K562 (cell line): Measurements from ENCODE around the gene APOB. TPM values are rescaled to one million over a fixed set of nuclear protein-coding genes. Genes with fewer than 3 reads are reported as not detected.

ENCODE experiments used
- ATAC-seq: fragments of 200-7000 bp; cut with Tn5 transposase; 3 replicates; pipeline ENCODE4 v1.9.1; 2020; ENCODE audit warnings: moderate library complexity
- BruUV-seq: library from RNA; stranded (reverse); fragments of 400-500 nt; replicated peaks from 2 replicates; lab custom pipeline; 2021; lab: Mats Ljungman, UMichigan
- CTCF ChIA-PET: fragments of 300-600 bp; formaldehyde crosslinking; extraction: SDS; loops from one replicate; lab custom pipeline; 2021; ENCODE audit warnings: low intra/inter-chr PET ratio; lab: Yijun Ruan, JAX
- POLR2A ChIA-PET: fragments of 300-600, 350-650 bp; sonication (Branson Sonifier 250); formaldehyde crosslinking; extraction: SDS; loops from one replicate; lab custom pipeline; 2021; ENCODE audit warnings: antibody characterized with exemption, inconsistent platforms; lab: Yijun Ruan, JAX
- DNase-seq, 4 experiments: peaks; one replicate each; pipeline versions ENCODE4 v3.0.0 to v3.0.0-alpha.2; 2011 to 2018; ENCODE audit warnings: low spot score in 3 of 4, mixed read lengths in 3 of 4; ENCODE audit errors: extremely low read depth in 1 of 4
- FAIRE-seq: peaks from 2 replicates; lab custom pipeline; 2011; peaks lifted over from hg19 to GRCh38; lab: Jason Lieb, UNC
- H2AFZ ChIP-seq: 2 replicates; pipeline ENCODE4 v1.6.0; 2011; ENCODE audit warnings: low read depth, low read length, control low read depth, inconsistent platforms
- H3K27ac ChIP-seq: fragments of 200-600 bp; 3 replicates; pipeline ENCODE4 v1.8.0; 2011; ENCODE audit warnings: low read depth, mild to moderate bottlenecking, control low read depth, inconsistent platforms, low read length, moderate library complexity, mixed read lengths; ENCODE audit errors: extremely low read depth
- H3K27me3 ChIP-seq, 2 experiments: fragments of 300-600 bp in 1 of 2; 2 replicates in 1 of 2; 3 replicates in 1 of 2; pipeline versions ENCODE4 v1.6.0 to v1.8.0; 2011; ENCODE audit warnings: inconsistent platforms in 2 of 2, low read length in 2 of 2, mild to moderate bottlenecking in 1 of 2, mixed read lengths in 1 of 2, moderate library complexity in 1 of 2; ENCODE audit not compliant: control insufficient read depth in 2 of 2, insufficient read depth in 2 of 2
- H3K36me3 ChIP-seq: fragments of 300-600 bp; 3 replicates; pipeline ENCODE4 v1.8.0; 2011; ENCODE audit warnings: mild to moderate bottlenecking, low read length, inconsistent platforms; ENCODE audit not compliant: control insufficient read depth, insufficient read depth
- H3K4me1 ChIP-seq, 2 experiments: fragments of 200-600 bp in 1 of 2; replicated peaks in 1 of 2; 2 replicates in 1 of 2; 3 replicates in 1 of 2; pipeline versions ENCODE4 v1.5.1 to v1.8.0; 2011; ENCODE audit warnings: inconsistent platforms in 2 of 2, low read length in 2 of 2, mild to moderate bottlenecking in 1 of 2, mixed read lengths in 1 of 2, moderate library complexity in 1 of 2; ENCODE audit not compliant: control insufficient read depth in 2 of 2, insufficient read depth in 2 of 2
- H3K4me2 ChIP-seq: 2 replicates; pipeline ENCODE4 v1.6.1; 2011; ENCODE audit warnings: low read length, control low read depth, inconsistent platforms, mixed read lengths; ENCODE audit not compliant: insufficient read depth
- H3K4me3 ChIP-seq: fragments of 200-600 bp; sonication (generic), shearing (Covaris generic); 2 replicates; pipeline ENCODE4 v1.5.1; 2016; ENCODE audit warnings: control low read depth, inconsistent platforms
- H3K79me2 ChIP-seq: fragments of 200-600 bp; 3 replicates; pipeline ENCODE4 v1.8.0; 2011; ENCODE audit warnings: low read length, inconsistent platforms; ENCODE audit not compliant: control insufficient read depth, insufficient read depth
- H3K9ac ChIP-seq, 2 experiments: 2 replicates each; pipeline versions ENCODE4 v1.6.0 to v1.6.1; 2011; ENCODE audit warnings: low read depth in 2 of 2, low read length in 2 of 2, control low read depth in 1 of 2, inconsistent platforms in 1 of 2, mild to moderate bottlenecking in 1 of 2, mixed read lengths in 1 of 2; ENCODE audit not compliant: insufficient read depth in 1 of 2
- H3K9me1 ChIP-seq: one replicate; pipeline ENCODE4 v1.6.0; 2011; ENCODE audit warnings: inconsistent platforms, mild to moderate bottlenecking, low read length, moderate library complexity; ENCODE audit not compliant: control insufficient read depth, insufficient read depth
- H3K9me3 ChIP-seq: replicated peaks from 2 replicates; pipeline ENCODE4 v1.5.1; 2011; ENCODE audit warnings: low read depth, low read length, inconsistent platforms; ENCODE audit not compliant: control insufficient read depth, insufficient read depth
- H4K20me1 ChIP-seq: replicated peaks from 2 replicates; pipeline ENCODE4 v1.6.1; 2011; ENCODE audit warnings: low read length, inconsistent platforms, mixed read lengths; ENCODE audit not compliant: control insufficient read depth, insufficient read depth
- KAT8 ChIP-seq: fragments of 450-650 bp; IDR thresholded peaks from 2 replicates; pipeline ENCODE4 v1.6.1; 2016; ENCODE audit warnings: low read depth, mild to moderate bottlenecking
- KDM2B ChIP-seq: fragments of 250-450 bp; sonication (Bioruptor Pico); IDR thresholded peaks from 2 replicates; pipeline ENCODE4 v1.8.0; 2021; ENCODE audit warnings: mild to moderate bottlenecking, moderate library complexity
- MEIS2 ChIP-seq: fragments of 450-650 bp; IDR thresholded peaks from 2 replicates; pipeline ENCODE4 v1.6.1; 2014; ENCODE audit warnings: mild to moderate bottlenecking; ENCODE audit not compliant: partially characterized antibody
- NFIC ChIP-seq: fragments of 450-650 bp; IDR thresholded peaks from 2 replicates; pipeline ENCODE4 v1.6.1; 2017; ENCODE audit warnings: mild to moderate bottlenecking, inconsistent platforms
- STAT5A ChIP-seq: IDR thresholded peaks from 2 replicates; pipeline ENCODE4 v1.6.1; 2012; ENCODE audit warnings: low read length, inconsistent platforms, borderline replicate concordance
- WGBS: fragments of 100-300 bp; shearing (Covaris generic); methylation state at CpG from one replicate; pipeline ENCODE4 v1.1.6; 2016; ENCODE audit warnings: low coverage, mixed read lengths; ENCODE audit not compliant: insufficient coverage; ENCODE audit errors: missing lambda C conversion rate; 5-methylcytosine and 5-hydroxymethylcytosine counted together
- in situ Hi-C: fragments of 300-500 bp; cut with MboI; formaldehyde crosslinking; loops from 4 replicates; pipeline ENCODE4 v1.15.0; 2018; ENCODE audit warnings: inconsistent platforms, mixed read lengths
- intact Hi-C: fragments of 100-400 bp; cut with micrococcal nuclease; formaldehyde crosslinking; loops from 2 replicates; pipeline ENCODE4 v1.14.2; 2022
- polyA plus RNA-seq, 8 experiments: library from polyadenylated mRNA; depleted of rRNA in 4 of 8; stranded (reverse) in 5 of 8; unstranded in 3 of 8; fragments of >200 nt; fragmentation: Nextera tagmentation in 2 of 8; fragmentation: Illumina TruSeq in 1 of 8; extraction: Ambion mirVana in 2 of 8; extraction: Trizol in 1 of 8; gene quantifications; 2 replicates each; pipeline versions ENCODE4 v1.2.1 to v1.2.3, GENCODE V29; 2011 to 2014; ENCODE audit warnings: inconsistent platforms in 1 of 8, missing spikeins in 1 of 8
- total RNA-seq, 7 experiments: library from RNA; depleted of rRNA in 6 of 7; stranded (reverse); fragments of >200 nt in 6 of 7; fragmentation: Illumina TruSeq in 2 of 7; extraction: Trizol in 2 of 7; gene quantifications; 2 replicates each; pipeline versions ENCODE4 v1.2.1 to v1.2.3, GENCODE V29; 2011 to 2021; ENCODE audit warnings: low replicate concordance in 1 of 7
- TF ChIP-seq, protein P1 (sequence below), 2 experiments: fragments of 450-650 bp; IDR thresholded peaks; 2 replicates each; pipeline ENCODE4 v1.6.1; 2018; ENCODE audit warnings: mild to moderate bottlenecking in 2 of 2, low read depth in 1 of 2; ENCODE audit not compliant: partially characterized antibody in 2 of 2

Gene APOB
- total and polyA plus RNA-seq, 9 of the 15 experiments (the other 6 are each of a cell fraction or from before 2014, with no cell fraction given) = 0.73 TPM; not detected in 8

DNA sequence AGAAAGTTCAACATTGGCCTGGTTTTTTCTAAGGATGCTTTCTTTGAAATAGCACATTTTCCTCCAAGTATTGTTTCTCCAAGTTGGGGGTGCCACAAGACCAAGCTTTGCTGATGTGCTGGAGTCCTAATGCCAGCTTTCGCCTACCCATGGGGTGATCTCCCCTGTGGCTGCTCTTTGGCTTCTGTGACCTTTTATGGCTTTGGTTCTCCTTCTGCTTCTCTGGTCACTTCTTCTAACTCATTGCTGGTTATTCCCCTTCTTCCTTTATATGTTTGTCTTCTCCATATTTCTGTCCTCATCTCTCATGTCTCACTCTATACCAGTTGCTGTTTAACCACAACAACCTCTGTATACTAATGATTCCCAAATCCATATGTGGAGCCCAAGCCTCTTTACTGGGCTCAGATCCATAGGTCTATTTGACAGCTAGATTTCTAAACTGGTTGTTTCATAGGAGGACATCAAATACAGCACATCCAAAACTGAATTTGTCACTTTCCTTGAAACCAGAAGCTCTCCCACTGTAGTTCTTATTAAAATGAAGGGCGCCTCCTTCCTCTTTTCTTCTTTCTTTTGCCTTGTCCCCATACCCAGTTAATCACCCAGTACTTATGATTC is 23.1 kb downstream of the APOB start:
- BruUV-seq = no TSS peak
- H3K4me2 ChIP-seq = no peak overlapping the region
- 0% methylated on average over 2 of the region's 2 CpGs for WGBS
- intact Hi-C loops = no loop called here
- no peaks in the 10 kb centered on the region for H3K79me2 ChIP-seq
- H3K4me3 ChIP-seq = no peak overlapping the region
- ChIA-PET POLR2A (interaction anchor here (1.8 kb wide), 1 partner anchor 13 kb away, joined by 3 read pairs; no protein-coding TSS in a partner anchor), CTCF (no interaction called here)
- H3K27ac ChIP-seq = no peak overlapping the region
- H2AFZ ChIP-seq = no peak overlapping the region
- no peak for TF ChIP-seq KAT8
- TF ChIP-seq, protein P1, sequence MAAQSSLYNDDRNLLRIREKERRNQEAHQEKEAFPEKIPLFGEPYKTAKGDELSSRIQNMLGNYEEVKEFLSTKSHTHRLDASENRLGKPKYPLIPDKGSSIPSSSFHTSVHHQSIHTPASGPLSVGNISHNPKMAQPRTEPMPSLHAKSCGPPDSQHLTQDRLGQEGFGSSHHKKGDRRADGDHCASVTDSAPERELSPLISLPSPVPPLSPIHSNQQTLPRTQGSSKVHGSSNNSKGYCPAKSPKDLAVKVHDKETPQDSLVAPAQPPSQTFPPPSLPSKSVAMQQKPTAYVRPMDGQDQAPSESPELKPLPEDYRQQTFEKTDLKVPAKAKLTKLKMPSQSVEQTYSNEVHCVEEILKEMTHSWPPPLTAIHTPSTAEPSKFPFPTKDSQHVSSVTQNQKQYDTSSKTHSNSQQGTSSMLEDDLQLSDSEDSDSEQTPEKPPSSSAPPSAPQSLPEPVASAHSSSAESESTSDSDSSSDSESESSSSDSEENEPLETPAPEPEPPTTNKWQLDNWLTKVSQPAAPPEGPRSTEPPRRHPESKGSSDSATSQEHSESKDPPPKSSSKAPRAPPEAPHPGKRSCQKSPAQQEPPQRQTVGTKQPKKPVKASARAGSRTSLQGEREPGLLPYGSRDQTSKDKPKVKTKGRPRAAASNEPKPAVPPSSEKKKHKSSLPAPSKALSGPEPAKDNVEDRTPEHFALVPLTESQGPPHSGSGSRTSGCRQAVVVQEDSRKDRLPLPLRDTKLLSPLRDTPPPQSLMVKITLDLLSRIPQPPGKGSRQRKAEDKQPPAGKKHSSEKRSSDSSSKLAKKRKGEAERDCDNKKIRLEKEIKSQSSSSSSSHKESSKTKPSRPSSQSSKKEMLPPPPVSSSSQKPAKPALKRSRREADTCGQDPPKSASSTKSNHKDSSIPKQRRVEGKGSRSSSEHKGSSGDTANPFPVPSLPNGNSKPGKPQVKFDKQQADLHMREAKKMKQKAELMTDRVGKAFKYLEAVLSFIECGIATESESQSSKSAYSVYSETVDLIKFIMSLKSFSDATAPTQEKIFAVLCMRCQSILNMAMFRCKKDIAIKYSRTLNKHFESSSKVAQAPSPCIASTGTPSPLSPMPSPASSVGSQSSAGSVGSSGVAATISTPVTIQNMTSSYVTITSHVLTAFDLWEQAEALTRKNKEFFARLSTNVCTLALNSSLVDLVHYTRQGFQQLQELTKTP (IDR thresholded peaks at IDR 0.05; ENCODE audit: low read depth in 1 of 2, partially characterized antibody in 2 of 2) = no peak
- TF ChIP-seq STAT5A = no peak
- no peak for TF ChIP-seq KDM2B (CRISPR knock-in tag)
- no peak for TF ChIP-seq NFIC
- no peak for TF ChIP-seq MEIS2
- no peaks in the 10 kb centered on the region for H4K20me1 ChIP-seq
- ATAC-seq = no peak
- no peaks in the 10 kb centered on the region for H3K4me1 ChIP-seq
- in situ Hi-C loops = no loop called here
- FAIRE-seq = no peak
- no peak overlapping the region for H3K9ac ChIP-seq
- no peaks in the 10 kb centered on the region for H3K9me3 ChIP-seq
- no peak for DNase-seq
- H3K27me3 ChIP-seq = peaks cover 0 to 4% of the 10 kb centered on the region in 2 experiments; a peak in 1 of 5 replicates
- H3K9me1 ChIP-seq = no peaks in the 10 kb centered on the region
- no peaks in the 10 kb centered on the region for H3K36me3 ChIP-seq
